Fibroblast of the aortic adventitia (primary cell): ENCODE results near the gene PGBD1. TPM values are rescaled to one million over a fixed set of nuclear protein-coding genes. Genes with fewer than 3 reads are reported as not detected.

Experiments used
- DNase-seq: peaks from one replicate; pipeline ENCODE4 v3.0.0-alpha.2; 2010; ENCODE audit warnings: low read depth
- H3K4me3 ChIP-seq: 2 replicates; pipeline ENCODE4 v1.5.1; 2011; ENCODE audit warnings: low read depth, mild to moderate bottlenecking, control low read depth, low read length, moderate library complexity
- CTCF ChIP-seq: IDR thresholded peaks from 2 replicates; pipeline ENCODE4 v1.5.1; 2011; ENCODE audit warnings: mild to moderate bottlenecking, low read length, control low read depth, inconsistent platforms; ENCODE audit not compliant: insufficient read depth
- total RNA-seq: library from RNA; depleted of rRNA; stranded (reverse); fragments of >200 nt; gene quantifications from 2 replicates; pipeline ENCODE4 v1.2.3, GENCODE V29; 2012; ENCODE audit warnings: low replicate concordance

Gene PGBD1
- total RNA-seq, 1 donor = 7.7 TPM

DNA sequence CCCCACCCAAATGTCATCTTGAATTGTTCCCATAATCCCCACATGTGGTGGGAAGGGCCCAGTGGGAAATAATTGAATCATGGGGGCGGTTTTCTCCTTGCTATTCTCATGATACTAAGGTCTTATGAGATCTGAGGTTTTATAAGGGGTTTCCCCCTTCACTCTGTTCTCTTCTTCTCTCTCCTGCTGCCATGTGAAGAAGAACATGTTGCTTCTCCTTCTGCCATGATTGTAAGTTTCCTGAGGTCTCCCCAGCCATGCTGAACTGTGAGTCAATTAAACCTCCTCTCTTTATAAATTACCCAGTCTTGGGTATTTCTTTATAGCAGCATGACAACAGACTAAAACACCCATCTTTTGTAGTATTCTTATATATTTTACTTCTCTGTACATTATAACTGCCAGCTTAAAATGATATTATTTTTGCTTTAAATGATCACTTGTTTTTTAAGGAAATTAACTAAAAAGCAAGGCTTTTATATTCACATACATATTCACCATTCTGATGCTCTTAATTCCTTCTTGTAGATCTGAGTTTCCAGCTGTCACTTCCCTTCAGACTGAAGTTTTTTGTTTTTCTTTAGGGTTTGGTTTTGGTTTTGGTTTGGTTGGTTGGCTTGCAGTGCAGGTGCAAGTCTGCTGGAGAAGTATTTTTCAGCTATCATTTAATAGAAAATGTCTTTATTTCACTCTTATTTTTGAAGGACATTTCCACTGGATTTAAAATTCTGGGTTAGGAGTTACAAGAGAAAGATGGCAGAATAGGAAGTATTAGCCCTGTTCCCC, 59.1 kb downstream of the PGBD1 start:
- no peak overlapping the region for H3K4me3 ChIP-seq
- TF ChIP-seq CTCF = no peak
- no peak for DNase-seq

GRCh38 chr6:28343898-28344677, 62.7 kb downstream of the PGBD1 start:
- DNase-seq = no peak
- no peak for TF ChIP-seq CTCF
- no peak overlapping the region for H3K4me3 ChIP-seq

GRCh38 chr6:28345201-28345600, 63.8 kb downstream of the PGBD1 start:
- H3K4me3 ChIP-seq = no peak overlapping the region
- no peak for TF ChIP-seq CTCF
- no peak for DNase-seq

GRCh38 chr6:28347119-28347518, 65.7 kb downstream of the PGBD1 start:
- no peak overlapping the region for H3K4me3 ChIP-seq
- TF ChIP-seq CTCF = no peak
- no peak for DNase-seq

DNA sequence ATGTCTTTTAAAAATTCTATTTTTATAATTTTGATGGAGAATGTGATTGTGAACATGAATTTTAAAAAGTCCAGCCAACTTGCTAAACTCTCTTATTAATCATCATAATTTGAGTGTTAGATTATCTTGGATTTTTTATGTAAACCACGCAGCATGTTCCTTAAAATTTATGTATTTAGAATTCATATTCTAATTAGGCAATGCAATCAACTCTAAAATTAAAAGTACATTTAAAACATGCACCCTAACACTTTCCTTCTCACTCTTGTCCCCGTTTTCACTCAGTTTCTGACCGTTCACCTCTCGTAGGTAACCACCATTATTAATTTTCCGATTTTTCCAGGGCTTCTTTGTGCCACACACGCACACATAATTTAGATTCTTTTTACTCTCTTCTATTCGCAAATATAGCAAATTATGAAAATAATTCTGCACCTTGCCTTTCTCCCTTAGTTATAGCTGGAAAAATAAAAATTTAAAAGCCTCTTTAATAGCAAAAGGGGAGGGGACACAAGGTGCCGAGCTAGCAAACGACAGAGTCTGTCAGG, 68.0 kb downstream of the PGBD1 start:
- no peak for TF ChIP-seq CTCF
- H3K4me3 ChIP-seq = peak overlapping the region; percentile 87
- DNase-seq = no peak

DNA sequence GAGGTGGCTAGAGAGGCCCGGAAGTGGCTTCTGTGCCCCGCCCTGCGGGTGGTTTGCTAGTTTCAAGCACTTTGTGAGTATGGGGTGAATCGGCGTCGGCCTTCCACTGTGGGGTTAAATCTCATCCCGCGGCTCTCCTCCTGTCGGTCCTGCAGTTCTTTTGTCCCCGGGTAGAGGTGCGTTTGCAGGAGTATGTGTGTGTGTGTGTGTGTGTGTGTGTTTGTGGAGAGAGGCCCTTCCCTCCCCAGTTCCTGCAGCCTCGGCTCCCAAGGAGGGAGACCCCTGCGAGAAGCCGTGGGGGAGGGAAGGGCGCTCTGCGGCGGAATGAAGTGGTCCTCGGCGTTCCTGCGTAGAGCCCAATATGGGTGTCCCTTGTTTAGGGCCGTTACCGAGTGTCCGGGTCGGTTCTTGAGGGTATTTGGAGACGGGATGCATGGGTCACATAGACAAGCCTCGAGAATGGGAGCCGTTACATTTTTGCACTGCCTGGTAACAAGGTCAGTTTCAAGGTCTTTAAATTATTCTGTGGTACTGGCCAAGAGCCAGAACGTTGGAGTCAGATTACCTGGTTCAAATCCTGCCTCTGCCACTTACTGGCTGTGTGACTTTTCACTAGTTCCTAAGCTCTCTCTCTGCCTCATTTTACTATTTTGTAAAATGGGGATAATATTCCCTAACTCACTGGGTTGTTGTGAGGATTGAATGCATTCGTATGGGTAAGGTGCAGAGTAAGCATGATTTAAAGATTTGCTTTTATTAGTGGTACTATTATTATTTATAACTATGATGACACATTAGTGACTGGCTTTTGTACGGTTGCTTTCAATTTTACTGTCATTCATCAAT, 68.7 kb downstream of the PGBD1 start, which contains the start of gene ZKSCAN3:
TSS of gene ZKSCAN3 (plus strand) at position 56 of the 846 bp plus-strand sequence. CDS start 9,640 bp downstream, outside the sequence.
- TF ChIP-seq CTCF = no peak
- peak within 1 kb of the TSS; percentile 87 for H3K4me3 ChIP-seq
- peak; percentile 75 for DNase-seq
